SK-N-MC (cell line): ENCODE results near the gene FURIN.

Experiments used
- DNase-seq: peaks from one replicate; pipeline ENCODE4 v3.0.0-alpha.2; 2011; ENCODE audit warnings: low read depth, low spot score
- H3K27ac ChIP-seq: fragments of 200-600 bp; sonication (generic); 2 replicates; pipeline ENCODE4 v1.5.1; 2016; ENCODE audit warnings: mixed run types
- H3K36me3 ChIP-seq: fragments of 200-600 bp; sonication (generic); 2 replicates; pipeline ENCODE4 v1.6.1; 2017; ENCODE audit warnings: antibody characterized with exemption, low read length, mixed read lengths; ENCODE audit not compliant: insufficient read depth
- H3K4me3 ChIP-seq: fragments of 200-600 bp; sonication (generic); 2 replicates; pipeline ENCODE4 v1.5.1; 2016
- H3K9ac ChIP-seq: fragments of 200-600 bp; sonication (generic); 2 replicates; pipeline ENCODE4 v1.8.0; 2017; ENCODE audit warnings: mixed run types, mixed read lengths; ENCODE audit not compliant: insufficient read length
- H3K9me3 ChIP-seq: fragments of 200-600 bp; sonication (generic); 2 replicates; pipeline ENCODE4 v1.6.1; 2017; ENCODE audit warnings: low read depth, mild to moderate bottlenecking, antibody characterized with exemption, low read length, moderate library complexity, mixed read lengths
- EZH2 ChIP-seq: fragments of 200-600 bp; sonication (generic); IDR thresholded peaks from one replicate; pipeline ENCODE4 v1.6.1; 2017; ENCODE audit warnings: antibody characterized with exemption
- FOXP2 ChIP-seq: optimal IDR thresholded peaks from 2 replicates; pipeline ENCODE3; 2011; ENCODE audit warnings: mild to moderate bottlenecking, moderate library complexity; ENCODE audit not compliant: insufficient read depth; ENCODE audit errors: extremely low read length, control extremely low read depth
- POLR2AphosphoS5 ChIP-seq: IDR thresholded peaks from 2 replicates; pipeline ENCODE4 v1.6.1; 2012; ENCODE audit warnings: mild to moderate bottlenecking, low read depth, low read length, borderline replicate concordance

Gene FURIN

GRCh38 chr15:90863987-90864386 lies 4.4 kb upstream of the FURIN start:
- Histone ChIP-seq H3K4me3 (no peak overlapping the region), H3K9ac (no peak overlapping the region), H3K27ac (no peak overlapping the region), H3K9me3 (no peaks in the 10 kb centered on the region), H3K36me3 (no peaks in the 10 kb centered on the region)
- no peak for DNase-seq
- no peak for TF ChIP-seq EZH2
- TF ChIP-seq FOXP2, result no peak
- no peak for TF ChIP-seq POLR2AphosphoS5

GRCh38 chr15:90864507-90864906 lies 3.9 kb upstream of the FURIN start:
- no peak overlapping the region for H3K27ac ChIP-seq
- H3K9me3 ChIP-seq, result no peaks in the 10 kb centered on the region
- TF ChIP-seq FOXP2, result no peak
- TF ChIP-seq EZH2, result no peak
- no peak for TF ChIP-seq POLR2AphosphoS5
- no peaks in the 10 kb centered on the region for H3K36me3 ChIP-seq
- H3K9ac ChIP-seq, result no peak overlapping the region
- H3K4me3 ChIP-seq, result no peak overlapping the region
- DNase-seq, result no peak

GRCh38 chr15:90865702-90866101 lies 2.7 kb upstream of the FURIN start:
- Histone ChIP-seq H3K36me3 (no peaks in the 10 kb centered on the region), H3K9me3 (no peaks in the 10 kb centered on the region), H3K27ac (no peak overlapping the region), H3K4me3 (no peak overlapping the region), H3K9ac (no peak overlapping the region)
- no peak for DNase-seq
- TF ChIP-seq EZH2 (no peak), POLR2AphosphoS5 (no peak), FOXP2 (no peak)

GRCh38 chr15:90866161-90866715 lies 2.1 kb upstream of the FURIN start:
- Histone ChIP-seq H3K9ac (no peak overlapping the region), H3K27ac (no peak overlapping the region), H3K36me3 (no peaks in the 10 kb centered on the region), H3K9me3 (no peaks in the 10 kb centered on the region), H3K4me3 (no peak overlapping the region)
- no peak for TF ChIP-seq POLR2AphosphoS5
- no peak for TF ChIP-seq EZH2
- TF ChIP-seq FOXP2, result no peak
- DNase-seq, result no peak

GRCh38 chr15:90866800-90867199 lies 1.6 kb upstream of the FURIN start:
- TF ChIP-seq FOXP2 (no peak), EZH2 (no peak), POLR2AphosphoS5 (no peak)
- Histone ChIP-seq H3K27ac (no peak overlapping the region), H3K9ac (no peak overlapping the region), H3K4me3 (no peak overlapping the region), H3K36me3 (no peaks in the 10 kb centered on the region), H3K9me3 (no peaks in the 10 kb centered on the region)
- no peak for DNase-seq

- Histone ChIP-seq H3K9ac (peak overlapping the region; percentile 4), H3K27ac (peak overlapping the region; percentile 86), H3K4me3 (peak overlapping the region; percentile 85), H3K36me3 (no peaks in the 10 kb centered on the region), H3K9me3 (no peaks in the 10 kb centered on the region)
- TF ChIP-seq EZH2 (no peak), POLR2AphosphoS5 (no peak), FOXP2 (no peak)
- no peak for DNase-seq
Observed at GRCh38 chr15:90869140-90869541, 753 bp downstream of the FURIN start.

GRCh38 chr15:90869601-90870353 lies 1.4 kb downstream of the FURIN start:
- Histone ChIP-seq H3K9me3 (no peaks in the 10 kb centered on the region), H3K9ac (peak overlapping the region; percentile 60), H3K36me3 (no peaks in the 10 kb centered on the region), H3K4me3 (peak overlapping the region; percentile 85), H3K27ac (peak overlapping the region; percentile 86)
- TF ChIP-seq EZH2 (no peak), POLR2AphosphoS5 (peak; percentile 52)
- DNase-seq, result peak; percentile 45

- H3K4me3 ChIP-seq, result peak overlapping the region; percentile 85
- TF ChIP-seq POLR2AphosphoS5 (no peak), EZH2 (no peak), FOXP2 (no peak)
- peak overlapping the region; percentile 86 for H3K27ac ChIP-seq
- no peak for DNase-seq
- H3K9me3 ChIP-seq, result no peaks in the 10 kb centered on the region
- H3K9ac ChIP-seq, result peak overlapping the region; percentile 60
- no peaks in the 10 kb centered on the region for H3K36me3 ChIP-seq
Observed at GRCh38 chr15:90870354-90871138, 2.2 kb downstream of the FURIN start.

GRCh38 chr15:90871139-90871715 lies 2.8 kb downstream of the FURIN start:
- Histone ChIP-seq H3K9ac (peak overlapping the region; percentile 84), H3K9me3 (no peaks in the 10 kb centered on the region), H3K27ac (peak overlapping the region; percentile 86), H3K36me3 (peaks cover under 1% of the 10 kb centered on the region; the same call in 1 of the 2 replicates), H3K4me3 (peak overlapping the region; percentile 85)
- no peak for DNase-seq
- TF ChIP-seq FOXP2 (no peak), EZH2 (no peak), POLR2AphosphoS5 (no peak)
